Fibroblast of lung (primary cell): ENCODE data around the gene FHOD3.

Source experiments
- EZH2 ChIP-seq: IDR thresholded peaks from 2 replicates; pipeline ENCODE4 v1.5.1; 2012; ENCODE audit warnings: low read length, control low read depth, mild to moderate bottlenecking; ENCODE audit errors: missing control alignments
- TF ChIP-seq, protein P1 (sequence below), 2 donors: IDR thresholded peaks in 1 of 2; conservative IDR thresholded peaks in 1 of 2; 1 replicate in 1 of 2; 2 replicates in 1 of 2; pipeline ENCODE4 v1.5.1; 2011 to 2012; ENCODE audit warnings: low read length in 2 of 2, control low read depth in 1 of 2, inconsistent platforms in 1 of 2, low read depth in 1 of 2, mild to moderate bottlenecking in 1 of 2

DNA sequence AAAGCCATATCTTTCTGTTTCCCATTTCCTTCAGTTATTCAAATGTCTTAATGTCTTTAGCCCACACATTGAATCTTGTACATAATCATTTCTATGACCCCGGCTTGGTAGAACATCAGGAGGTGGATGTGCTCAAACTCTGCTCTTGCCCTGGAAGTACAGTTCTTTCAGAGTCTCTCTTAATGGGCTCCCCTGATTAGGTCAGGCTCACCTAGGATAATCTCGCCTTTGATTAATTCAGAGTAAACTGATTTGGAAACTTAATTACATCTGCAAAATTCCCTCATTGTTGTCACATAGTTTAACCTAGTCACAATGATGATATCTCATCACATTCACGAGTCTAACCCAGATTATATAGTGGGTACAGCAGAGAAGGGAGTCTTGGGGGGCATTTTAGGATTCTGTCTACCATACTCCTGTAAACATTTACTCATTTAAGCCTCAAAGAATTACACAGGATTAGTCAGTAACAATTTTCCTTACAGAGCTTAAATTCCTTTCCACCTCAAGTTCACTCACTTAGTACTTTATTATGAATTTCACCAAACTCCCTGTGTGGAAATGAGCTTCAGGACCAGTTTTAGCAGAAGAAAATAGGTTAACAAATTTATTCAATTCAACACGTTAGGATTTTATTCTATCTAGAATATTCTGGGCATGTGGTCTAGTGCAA, 135.5 kb downstream of the FHOD3 start:
- TF ChIP-seq, protein P1, sequence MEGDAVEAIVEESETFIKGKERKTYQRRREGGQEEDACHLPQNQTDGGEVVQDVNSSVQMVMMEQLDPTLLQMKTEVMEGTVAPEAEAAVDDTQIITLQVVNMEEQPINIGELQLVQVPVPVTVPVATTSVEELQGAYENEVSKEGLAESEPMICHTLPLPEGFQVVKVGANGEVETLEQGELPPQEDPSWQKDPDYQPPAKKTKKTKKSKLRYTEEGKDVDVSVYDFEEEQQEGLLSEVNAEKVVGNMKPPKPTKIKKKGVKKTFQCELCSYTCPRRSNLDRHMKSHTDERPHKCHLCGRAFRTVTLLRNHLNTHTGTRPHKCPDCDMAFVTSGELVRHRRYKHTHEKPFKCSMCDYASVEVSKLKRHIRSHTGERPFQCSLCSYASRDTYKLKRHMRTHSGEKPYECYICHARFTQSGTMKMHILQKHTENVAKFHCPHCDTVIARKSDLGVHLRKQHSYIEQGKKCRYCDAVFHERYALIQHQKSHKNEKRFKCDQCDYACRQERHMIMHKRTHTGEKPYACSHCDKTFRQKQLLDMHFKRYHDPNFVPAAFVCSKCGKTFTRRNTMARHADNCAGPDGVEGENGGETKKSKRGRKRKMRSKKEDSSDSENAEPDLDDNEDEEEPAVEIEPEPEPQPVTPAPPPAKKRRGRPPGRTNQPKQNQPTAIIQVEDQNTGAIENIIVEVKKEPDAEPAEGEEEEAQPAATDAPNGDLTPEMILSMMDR (conservative IDR thresholded peaks at IDR 0.05 in 1 of 2, IDR thresholded peaks at IDR 0.05 in 1 of 2; ENCODE audit: low read depth in 1 of 2, low read length in 2 of 2) = no peak
- no peak for TF ChIP-seq EZH2
